Limb (tissue), 2 donors: ENCODE data around the gene VSIR.
A peak's percentile ranks its signal among the peaks of the same experiment; 100 is the strongest.

Experiments used
- DNase-seq, 2 donors: peaks; one replicate each; pipeline ENCODE4 v3.0.0-alpha.2; 2016; ENCODE audit errors: extremely low spot score in 2 of 2

Gene VSIR

GRCh38 chr10:71747039-71747531 is 26.2 kb downstream of the VSIR start:
- DNase-seq = no peak

DNA sequence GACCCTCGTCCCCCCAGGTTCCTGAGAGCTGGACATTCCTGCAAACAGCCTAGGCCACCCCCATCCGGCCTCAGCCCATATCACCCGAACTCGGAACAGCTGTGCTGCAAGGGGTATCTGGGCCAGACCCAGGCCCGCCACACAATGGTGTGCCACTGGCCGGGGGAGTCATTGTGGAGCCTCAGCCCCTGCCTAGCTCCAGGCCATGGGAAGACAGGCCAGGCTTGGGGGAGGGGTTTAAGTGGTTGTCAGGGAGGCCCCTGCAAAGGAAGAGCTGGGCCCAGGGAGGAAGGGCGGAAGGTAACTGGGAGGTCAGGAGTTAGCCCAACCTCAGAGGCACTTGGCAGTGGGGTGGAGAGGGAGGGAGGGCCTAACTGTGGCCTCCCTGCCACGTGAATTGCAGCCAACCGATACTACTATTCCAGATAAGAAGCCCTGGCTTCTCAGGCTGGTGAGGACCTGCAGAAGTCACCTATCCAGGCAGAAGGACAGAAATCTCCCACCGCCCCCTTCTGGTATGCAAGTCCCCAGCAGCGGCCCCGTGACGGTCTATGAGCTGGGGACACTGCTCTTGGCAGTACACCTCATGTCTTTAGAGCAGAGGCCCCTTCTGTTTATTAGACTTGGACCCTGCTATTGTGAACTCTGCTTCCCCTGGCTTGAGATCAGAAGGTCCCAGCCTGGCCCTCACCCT is 26.8 kb downstream of the VSIR start:
- DNase-seq = no peak

DNA sequence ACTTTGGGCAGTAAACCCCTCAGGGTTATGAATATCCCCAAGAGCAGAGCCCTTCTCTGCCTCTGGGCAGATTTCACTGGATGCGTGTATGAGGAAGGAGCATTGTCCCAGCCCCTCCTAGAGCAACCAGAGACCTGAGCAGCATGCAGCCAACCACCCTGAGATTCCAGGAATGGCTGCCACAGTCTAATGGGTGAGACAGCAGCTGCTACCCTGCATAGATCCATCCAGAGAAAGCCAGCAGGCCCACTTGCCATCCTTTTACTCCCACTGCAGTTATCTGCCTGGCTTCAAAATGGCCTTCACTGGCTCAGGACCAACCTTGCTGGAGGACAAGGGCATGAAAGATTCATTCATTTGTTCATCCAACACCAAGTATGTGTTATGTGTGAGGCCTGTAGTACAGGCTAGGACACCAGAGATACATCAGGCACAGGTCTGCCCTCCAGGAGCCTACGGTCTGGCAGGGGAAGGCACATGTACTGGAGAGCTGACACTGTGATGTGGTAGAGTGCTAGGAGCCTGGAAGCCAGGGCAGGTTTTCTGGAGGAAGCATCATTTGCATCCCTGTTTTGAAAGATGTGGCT is 27.6 kb downstream of the VSIR start:
- DNase-seq = no peak

- no peak for DNase-seq
Measured at GRCh38 chr10:71744897-71745663, 28.2 kb downstream of the VSIR start.

DNA sequence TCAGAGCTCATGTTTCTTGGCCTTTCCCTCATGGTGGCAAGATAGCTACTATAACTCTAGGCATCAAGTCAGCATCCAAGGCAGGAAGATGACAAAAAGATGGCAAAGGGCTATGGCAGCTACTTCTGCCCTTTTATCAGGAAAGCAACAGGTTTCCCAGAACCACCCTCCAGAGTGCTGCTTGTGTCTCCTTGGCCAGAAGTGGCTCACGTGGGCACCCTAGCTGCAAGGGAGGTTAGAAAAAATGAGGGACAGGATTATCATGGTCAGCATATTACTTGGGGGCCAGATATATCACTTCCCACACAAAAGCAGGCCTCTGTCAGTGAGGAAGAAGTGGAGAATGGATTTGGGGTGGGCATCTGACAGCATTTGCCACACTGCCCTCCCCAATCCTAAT is 29.5 kb downstream of the VSIR start:
- no peak for DNase-seq

DNA sequence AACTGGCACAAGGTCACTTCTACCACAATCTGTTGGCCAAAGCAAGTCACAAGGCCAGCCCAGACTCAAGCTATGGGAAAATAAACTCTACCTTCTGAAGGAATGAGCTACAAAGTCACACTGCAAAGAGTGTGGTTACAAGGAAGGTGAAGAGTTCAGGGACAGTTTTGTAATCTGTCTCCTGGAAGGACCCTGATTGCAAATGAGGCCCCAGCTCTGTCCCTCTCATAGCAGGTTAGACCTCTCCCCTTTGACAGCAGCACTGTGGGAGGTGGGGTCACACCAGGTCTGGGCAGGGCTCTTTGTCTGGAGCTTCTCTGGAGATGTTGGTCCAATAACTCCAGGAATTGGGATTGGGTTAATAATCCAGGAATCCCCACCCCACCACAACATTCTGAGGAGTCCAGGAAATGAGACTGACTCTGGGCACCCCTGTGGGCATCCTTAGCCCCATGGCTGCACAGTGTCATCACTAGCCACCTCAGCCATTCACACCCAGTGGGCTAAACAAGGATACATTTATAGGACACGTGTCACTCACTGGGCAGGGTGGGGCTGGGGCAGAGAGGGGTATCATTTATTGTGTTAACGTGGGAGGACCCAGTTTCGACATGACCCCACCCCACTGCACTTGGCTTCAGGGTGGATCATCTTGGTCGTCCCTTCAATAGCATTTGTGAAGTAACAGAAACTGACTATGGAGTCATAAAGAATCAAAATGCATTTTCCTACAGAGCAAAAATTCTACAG is 30.1 kb downstream of the VSIR start:
- DNase-seq = no peak

DNA sequence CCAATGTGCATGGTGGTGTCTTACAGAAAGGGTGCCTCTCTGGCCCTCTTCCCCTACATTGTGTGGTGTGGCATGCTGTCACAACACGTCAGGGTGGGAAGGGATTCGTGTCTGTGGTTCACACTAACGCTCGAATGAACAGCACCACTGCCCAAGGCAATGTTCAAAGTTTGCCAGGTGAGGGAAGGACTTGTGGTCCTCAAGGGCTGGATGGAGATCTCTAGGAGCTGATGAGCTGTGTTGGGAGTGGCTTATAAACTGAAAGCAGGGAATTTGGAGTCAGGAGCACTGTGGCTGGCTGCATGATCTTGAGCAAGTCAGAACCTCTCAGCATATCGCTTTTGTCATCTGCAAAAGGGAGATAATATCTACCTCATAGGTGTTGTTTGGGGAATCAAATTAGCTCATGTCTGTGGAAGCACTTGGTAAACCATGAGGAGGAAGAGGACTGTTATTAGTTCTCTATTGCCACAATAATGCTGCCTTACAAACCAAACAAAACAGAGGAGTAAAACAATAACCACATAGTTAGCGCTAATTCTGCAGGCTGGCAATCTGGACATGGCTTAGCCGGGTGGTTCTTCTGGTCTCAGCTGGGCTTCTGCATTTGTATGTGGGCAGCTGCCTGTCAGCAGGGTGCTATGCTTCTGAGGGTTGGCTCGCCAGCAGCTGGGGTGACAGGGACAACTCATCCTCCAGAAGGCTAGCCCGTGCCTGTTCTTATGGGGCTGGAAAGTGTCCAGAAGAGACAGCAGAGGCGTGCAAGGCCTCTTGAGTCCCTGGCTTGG is 30.8 kb downstream of the VSIR start:
- no peak for DNase-seq

DNA sequence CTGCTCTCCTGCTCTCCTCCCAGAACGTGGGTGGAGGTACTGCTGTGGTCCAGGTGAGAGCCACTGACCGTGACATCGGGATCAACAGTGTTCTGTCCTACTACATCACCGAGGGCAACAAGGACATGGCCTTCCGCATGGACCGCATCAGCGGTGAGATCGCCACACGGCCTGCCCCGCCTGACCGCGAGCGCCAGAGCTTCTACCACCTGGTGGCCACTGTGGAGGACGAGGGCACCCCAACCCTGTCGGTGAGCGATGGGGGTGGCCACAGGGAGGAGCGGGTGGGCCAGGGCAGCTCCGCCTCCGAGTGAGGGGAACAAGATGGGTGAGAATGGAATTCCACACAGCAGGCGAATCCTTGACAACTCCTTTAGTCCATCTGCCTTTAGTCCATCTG is 31.6 kb downstream of the VSIR start:
- no peak for DNase-seq

DNA sequence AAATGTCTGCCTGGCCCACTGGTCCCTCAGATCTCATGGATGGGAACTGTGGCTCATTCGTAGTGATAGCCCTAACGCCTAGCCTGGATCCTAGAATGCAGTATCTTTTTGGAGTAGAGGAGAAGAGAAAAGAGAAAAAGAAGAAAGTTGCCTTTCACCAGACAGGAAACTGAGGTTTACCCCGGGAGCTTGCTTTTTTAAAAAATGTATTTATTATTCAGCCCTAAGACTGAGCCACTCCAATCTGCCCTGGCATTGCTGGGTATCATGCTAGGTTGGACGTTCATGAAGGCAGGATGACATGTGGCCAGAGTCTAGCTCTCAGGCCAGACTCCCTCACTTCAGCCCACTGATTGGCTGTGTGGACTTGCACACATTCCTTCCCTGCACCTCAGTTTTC is 32.3 kb downstream of the VSIR start:
- DNase-seq = no peak

- DNase-seq = no peak
Measured at GRCh38 chr10:71740069-71740653, 33.2 kb downstream of the VSIR start.

DNA sequence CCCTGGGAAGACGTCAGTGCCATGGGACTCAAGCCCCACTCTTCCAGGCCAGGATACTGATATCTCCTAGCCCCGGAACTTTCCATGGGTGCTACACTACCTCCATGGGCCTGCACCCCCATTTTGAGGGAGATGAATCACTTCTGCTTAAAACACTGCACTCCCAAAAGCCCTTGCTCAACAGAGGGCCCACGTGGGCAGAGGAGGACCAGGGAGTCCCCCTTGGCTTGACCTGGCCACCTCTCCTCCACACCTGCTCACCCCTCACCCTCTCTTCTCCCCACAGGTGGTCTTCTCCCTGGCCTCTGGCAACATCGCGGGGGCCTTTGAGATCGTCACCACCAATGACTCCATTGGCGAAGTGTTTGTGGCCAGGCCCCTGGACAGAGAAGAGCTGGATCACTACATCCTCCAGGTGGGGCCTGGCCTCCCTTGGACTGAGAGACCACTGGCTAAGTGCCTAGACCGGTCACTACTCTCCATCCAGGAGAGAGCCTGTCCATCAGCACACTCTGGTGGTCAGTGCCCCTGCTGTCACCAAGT is 33.9 kb downstream of the VSIR start:
- DNase-seq = no peak

DNA sequence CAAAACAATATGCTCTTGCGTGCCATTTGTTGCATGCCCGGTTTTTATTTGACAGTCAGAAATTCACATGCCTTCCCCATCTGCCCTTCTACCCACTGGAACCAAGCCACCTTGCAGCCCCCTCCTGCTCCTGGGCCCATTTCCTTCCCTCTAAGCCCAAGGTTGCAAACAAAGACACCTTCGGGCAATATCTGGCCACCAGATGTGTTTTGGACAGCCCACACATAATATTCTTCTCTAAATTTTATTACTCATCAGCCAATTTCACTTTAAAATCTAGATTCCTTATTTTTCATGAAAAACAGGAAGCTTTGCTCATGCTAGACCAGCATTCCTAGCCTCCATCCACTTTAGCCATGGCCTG is 35.5 kb downstream of the VSIR start:
- no peak for DNase-seq

DNA sequence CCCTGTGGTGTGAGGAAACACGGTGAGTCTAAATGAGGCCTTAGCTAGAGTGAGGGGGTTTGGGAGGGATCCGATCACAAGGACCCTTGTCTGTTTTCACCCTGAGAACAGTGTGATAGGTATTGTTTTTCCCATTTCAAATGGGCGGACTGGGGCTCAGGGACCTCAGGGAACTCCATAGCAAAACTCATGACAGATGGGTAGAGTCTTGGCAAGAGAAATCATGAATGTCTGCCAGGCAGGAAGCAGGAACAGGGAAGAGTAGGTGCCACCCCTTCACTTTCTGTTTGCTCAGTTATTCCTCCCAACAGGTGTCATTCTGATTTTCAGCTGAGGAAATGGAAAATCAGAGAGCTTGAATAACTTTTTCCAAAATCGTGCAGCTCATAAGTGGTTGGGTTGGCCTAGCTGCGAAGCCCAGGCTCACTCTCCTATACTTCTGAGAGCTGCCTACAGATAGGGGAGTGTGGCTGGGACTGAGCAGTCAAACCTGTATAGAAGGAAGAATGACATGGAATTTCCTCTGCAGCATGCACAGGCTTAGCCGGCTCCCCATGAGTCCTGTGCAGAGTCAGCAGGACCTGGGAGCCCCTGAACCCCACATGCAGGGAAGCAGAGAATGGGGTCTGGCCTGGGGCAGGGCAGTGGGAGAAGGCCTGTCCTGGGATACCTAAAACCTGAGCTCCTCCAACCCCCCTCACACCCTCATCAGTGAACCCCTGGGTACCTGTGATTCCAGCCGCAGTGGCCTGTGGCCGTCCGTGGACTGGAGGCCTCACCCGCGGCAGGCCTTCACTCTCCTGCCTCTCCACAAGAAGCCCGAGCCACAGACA is 36.1 kb downstream of the VSIR start:
- no peak for DNase-seq

- no peak for DNase-seq
Measured at GRCh38 chr10:71736570-71736952, 36.8 kb downstream of the VSIR start.

- no peak for DNase-seq
Measured at GRCh38 chr10:71735709-71736569, 37.4 kb downstream of the VSIR start.

- no peak for DNase-seq
Measured at GRCh38 chr10:71734797-71735196, 38.5 kb downstream of the VSIR start.

DNA sequence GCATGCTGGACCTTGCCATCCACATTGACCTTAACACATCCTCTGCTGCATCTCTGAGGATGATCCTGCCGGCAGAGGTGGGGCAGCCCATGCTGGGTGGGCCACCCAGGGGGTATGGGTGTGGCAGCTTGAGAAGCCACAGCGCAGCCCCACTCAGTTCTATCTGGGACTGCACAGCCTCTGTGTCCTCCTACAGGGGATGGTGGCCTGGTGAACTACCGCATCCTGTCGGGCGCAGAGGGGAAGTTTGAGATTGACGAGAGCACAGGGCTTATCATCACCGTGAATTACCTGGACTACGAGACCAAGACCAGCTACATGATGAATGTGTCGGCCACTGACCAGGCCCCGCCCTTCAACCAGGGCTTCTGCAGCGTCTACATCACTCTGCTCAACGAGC is 41.5 kb downstream of the VSIR start:
- no peak for DNase-seq

GRCh38 chr10:71729161-71729636 is 44.1 kb downstream of the VSIR start:
- DNase-seq = peak in 1 of 2 donors; percentile 58
